SH-SY5Y (cell line): Measurements from ENCODE around the gene CALD1.

Source experiments
- GATA2 ChIP-seq: IDR thresholded peaks from 2 replicates; pipeline ENCODE4 v1.6.1; 2011; ENCODE audit warnings: mild to moderate bottlenecking, low read depth, low read length
- GATA3 ChIP-seq: IDR thresholded peaks from 2 replicates; pipeline ENCODE4 v1.6.1; 2011; ENCODE audit warnings: low read depth, mild to moderate bottlenecking, low read length, moderate library complexity

DNA sequence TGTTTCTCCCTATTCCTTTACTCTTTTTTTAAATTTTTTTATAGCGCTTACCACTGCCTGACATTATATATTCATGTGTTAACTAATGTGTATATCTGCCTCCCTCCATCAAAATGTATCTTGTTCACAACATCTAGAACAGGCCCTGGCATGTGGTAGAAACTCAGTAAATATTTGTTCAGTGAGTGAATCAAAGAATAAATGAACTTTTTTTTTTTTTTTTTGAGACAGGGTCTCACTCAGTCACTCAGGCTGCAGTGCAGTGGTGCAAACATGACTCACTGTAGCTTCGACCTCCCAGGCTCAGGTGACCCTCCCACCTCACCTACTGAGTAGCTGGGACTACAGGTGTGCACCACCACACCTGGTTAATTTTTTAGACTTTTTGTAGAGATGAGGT is 7.5 kb upstream of the CALD1 start:
- TF ChIP-seq GATA2 (no peak), GATA3 (no peak)
